HG02840 (cell line): ENCODE results near the gene CST6.
"Not testable (repeated sequence)": the region's sequence is repeated elsewhere in the genome, so short reads cannot be mapped to it uniquely, and the experiment has no call there.

Experiments used
- ATAC-seq: cut with Tn5 transposase; IDR thresholded peaks from one replicate; pipeline ENCODE4 v1.9.1; 2021; ENCODE audit warnings: mild to moderate bottlenecking, moderate library complexity, moderate number of reproducible peaks; ENCODE audit not compliant: unreplicated experiment, low FRiP score

Gene CST6

GRCh38 chr11:66012946-66013761 is 1.3 kb downstream of the CST6 start:
- no peak for ATAC-seq

- ATAC-seq: no peak
Observed at GRCh38 chr11:66013762-66014100, 1.9 kb downstream of the CST6 start.

GRCh38 chr11:66014804-66015453 is 3.1 kb downstream of the CST6 start:
- ATAC-seq: no peak

GRCh38 chr11:66015454-66015881 is 3.7 kb downstream of the CST6 start:
- ATAC-seq: no peak

- no peak for ATAC-seq
Observed at GRCh38 chr11:66015936-66016792, 4.4 kb downstream of the CST6 start.

- no peak for ATAC-seq
Observed at GRCh38 chr11:66016793-66017177, 5.0 kb downstream of the CST6 start.

- ATAC-seq: no peak
Observed at GRCh38 chr11:66017321-66017720, 5.5 kb downstream of the CST6 start.

- ATAC-seq: no peak
Observed at GRCh38 chr11:66020212-66020611, 8.4 kb downstream of the CST6 start.

GRCh38 chr11:66020618-66021357 is 9.0 kb downstream of the CST6 start:
- ATAC-seq: no peak

GRCh38 chr11:66022401-66023185 is 10.8 kb downstream of the CST6 start:
- ATAC-seq: no peak

- ATAC-seq: not testable (repeated sequence)
Observed at GRCh38 chr11:66023186-66023440, 11.3 kb downstream of the CST6 start.

- no peak for ATAC-seq
Observed at GRCh38 chr11:66026017-66026529, 14.3 kb downstream of the CST6 start, which contains the start of gene CATSPER1. Gene CATSPER1, minus strand, starts transcription at chr11:66026479. Its CDS starts 100 bp downstream, at chr11:66026379.

GRCh38 chr11:66032957-66033735 is 21.3 kb downstream of the CST6 start:
- ATAC-seq: no peak

- no peak for ATAC-seq
Observed at GRCh38 chr11:66035653-66036333, 24.0 kb downstream of the CST6 start.

- ATAC-seq: no peak
Observed at GRCh38 chr11:66036334-66036710, 24.5 kb downstream of the CST6 start.

GRCh38 chr11:66037327-66037726 is 25.5 kb downstream of the CST6 start:
- ATAC-seq: no peak

- ATAC-seq: no peak
Observed at GRCh38 chr11:66039765-66040164, 28.0 kb downstream of the CST6 start.

- ATAC-seq: no peak
Observed at GRCh38 chr11:66042227-66042995, 30.6 kb downstream of the CST6 start.
